Astrocyte (in vitro differentiated cells and primary cell): ENCODE data around the gene TANK. TPM values are rescaled to one million over a fixed set of nuclear protein-coding genes. Genes with fewer than 3 reads are reported as not detected.

Source experiments
- DNase-seq: peaks from one replicate; pipeline ENCODE4 v3.0.0-alpha.2; 2010; ENCODE audit warnings: low read depth
- FAIRE-seq: peaks from 2 replicates; lab custom pipeline; 2011; peaks lifted over from hg19 to GRCh38; lab: Jason Lieb, UNC
- H2AFZ ChIP-seq: 2 replicates; pipeline ENCODE4 v1.6.0; 2012; ENCODE audit warnings: low read depth, low read length, inconsistent platforms
- H3K27ac ChIP-seq: 2 replicates; pipeline ENCODE4 v1.5.1; 2011; ENCODE audit warnings: low read depth, low read length, inconsistent platforms
- H3K27me3 ChIP-seq: 2 replicates; pipeline ENCODE4 v1.6.0; 2011; ENCODE audit warnings: low read length, inconsistent platforms; ENCODE audit not compliant: insufficient read depth
- H3K36me3 ChIP-seq: 2 replicates; pipeline ENCODE4 v1.5.1; 2011; ENCODE audit warnings: low read length, inconsistent platforms; ENCODE audit not compliant: insufficient read depth
- H3K4me1 ChIP-seq: 2 replicates; pipeline ENCODE4 v1.5.1; 2011; ENCODE audit warnings: low read length, inconsistent platforms; ENCODE audit not compliant: insufficient read depth
- H3K4me2 ChIP-seq: 2 replicates; pipeline ENCODE4 v1.6.0; 2012; ENCODE audit warnings: low read length, inconsistent platforms
- H3K4me3 ChIP-seq: 2 replicates; pipeline ENCODE4 v1.5.1; 2011; ENCODE audit warnings: low read depth, mild to moderate bottlenecking, low read length, inconsistent platforms; ENCODE audit not compliant: insufficient read depth
- H3K79me2 ChIP-seq: 2 replicates; pipeline ENCODE4 v1.6.0; 2012; ENCODE audit warnings: mild to moderate bottlenecking, low read length, inconsistent platforms; ENCODE audit not compliant: insufficient read depth
- H3K9ac ChIP-seq: 2 replicates; pipeline ENCODE4 v1.6.0; 2012; ENCODE audit warnings: mild to moderate bottlenecking, low read length, inconsistent platforms
- H3K9me3 ChIP-seq: 2 replicates; pipeline ENCODE4 v1.5.1; 2012; ENCODE audit warnings: low read depth, mild to moderate bottlenecking, low read length, inconsistent platforms; ENCODE audit not compliant: insufficient read depth
- H4K20me1 ChIP-seq: 2 replicates; pipeline ENCODE4 v1.6.0; 2012; ENCODE audit warnings: low read length, inconsistent platforms; ENCODE audit not compliant: insufficient read depth
- H3K27ac Mint-ChIP-seq: one replicate; pipeline ENCODE4 v1.8.0; 2021; ENCODE audit warnings: mild to moderate bottlenecking, mixed read lengths; ENCODE audit not compliant: unreplicated experiment
- H3K27me3 Mint-ChIP-seq: one replicate; pipeline ENCODE4 v1.8.0; 2021; ENCODE audit warnings: low read depth, mixed read lengths; ENCODE audit not compliant: unreplicated experiment
- H3K36me3 Mint-ChIP-seq: one replicate; pipeline ENCODE4 v1.8.0; 2021; ENCODE audit warnings: low read depth, mixed read lengths; ENCODE audit not compliant: unreplicated experiment
- H3K4me1 Mint-ChIP-seq: one replicate; pipeline ENCODE4 v1.8.0; 2021; ENCODE audit warnings: low read depth, mixed read lengths; ENCODE audit not compliant: unreplicated experiment
- H3K4me3 Mint-ChIP-seq: one replicate; pipeline ENCODE4 v1.8.0; 2021; ENCODE audit warnings: mild to moderate bottlenecking, moderate library complexity, mixed read lengths; ENCODE audit not compliant: unreplicated experiment
- H3K9me3 Mint-ChIP-seq: one replicate; pipeline ENCODE4 v1.8.0; 2021; ENCODE audit warnings: mild to moderate bottlenecking, mixed read lengths; ENCODE audit not compliant: unreplicated experiment
- EZH2 ChIP-seq: IDR thresholded peaks from 2 replicates; pipeline ENCODE4 v1.6.1; 2012; ENCODE audit warnings: mild to moderate bottlenecking, low read length, inconsistent platforms; ENCODE audit not compliant: insufficient read depth
- total RNA-seq: library from RNA; stranded (reverse); gene quantifications from 2 replicates; pipeline ENCODE4 v1.2.1, GENCODE V29; 2021
- TF ChIP-seq, protein P1 (sequence below): IDR thresholded peaks from 2 replicates; pipeline ENCODE4 v1.5.1; 2011; ENCODE audit warnings: low read depth, mild to moderate bottlenecking, inconsistent platforms, low read length, moderate library complexity; ENCODE audit not compliant: insufficient read depth

TANK gene
- total RNA-seq, 1 donor from 2014 or later: 55.7 TPM

DNA sequence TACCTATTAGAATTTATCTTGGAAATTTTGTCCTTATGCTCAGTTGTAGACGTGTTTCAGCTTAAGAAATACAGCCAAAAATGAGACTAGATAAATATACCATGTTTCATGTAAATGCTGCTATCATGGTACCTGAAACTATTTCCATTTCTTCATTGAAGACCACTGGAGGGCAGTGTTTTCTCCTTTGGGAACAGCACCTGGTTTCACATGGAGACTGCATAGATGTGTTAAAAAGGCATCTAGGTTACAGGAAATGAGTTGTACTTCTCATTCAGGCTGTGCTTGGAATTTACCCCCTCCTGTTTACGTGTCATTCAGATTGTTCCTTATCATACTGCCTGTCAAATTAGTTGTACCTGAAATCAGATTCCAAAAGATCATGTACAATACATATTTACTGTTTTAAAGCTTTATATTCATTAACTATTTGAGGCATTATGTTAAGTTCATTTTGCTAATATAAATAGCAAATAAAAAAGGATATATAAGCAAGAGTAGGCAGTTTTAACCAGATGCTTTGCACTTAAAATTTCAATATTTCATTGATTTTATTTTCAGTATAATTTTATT is 90.7 kb downstream of the TANK start:
- Histone ChIP-seq H3K9me3 (no peaks in the 10 kb centered on the region), H3K36me3 (no peaks in the 10 kb centered on the region), H3K79me2 (no peaks in the 10 kb centered on the region), H3K27me3 (peaks cover 21% of the 10 kb centered on the region), H3K27ac (no peak overlapping the region), H3K9ac (no peak overlapping the region), H3K4me2 (no peak overlapping the region), H2AFZ (no peak overlapping the region), H4K20me1 (no peaks in the 10 kb centered on the region), H3K4me3 (no peak overlapping the region), H3K4me1 (no peaks in the 10 kb centered on the region)
- DNase-seq (peak; percentile 36), FAIRE-seq (no peak)
- Mint-ChIP-seq H3K27me3 (peaks cover 2% of the 10 kb centered on the region), H3K9me3 (no peaks in the 10 kb centered on the region), H3K27ac (no peak overlapping the region), H3K4me3 (no peak overlapping the region), H3K36me3 (no peaks in the 10 kb centered on the region), H3K4me1 (peaks cover 2% of the 10 kb centered on the region)
- TF ChIP-seq, protein P1, sequence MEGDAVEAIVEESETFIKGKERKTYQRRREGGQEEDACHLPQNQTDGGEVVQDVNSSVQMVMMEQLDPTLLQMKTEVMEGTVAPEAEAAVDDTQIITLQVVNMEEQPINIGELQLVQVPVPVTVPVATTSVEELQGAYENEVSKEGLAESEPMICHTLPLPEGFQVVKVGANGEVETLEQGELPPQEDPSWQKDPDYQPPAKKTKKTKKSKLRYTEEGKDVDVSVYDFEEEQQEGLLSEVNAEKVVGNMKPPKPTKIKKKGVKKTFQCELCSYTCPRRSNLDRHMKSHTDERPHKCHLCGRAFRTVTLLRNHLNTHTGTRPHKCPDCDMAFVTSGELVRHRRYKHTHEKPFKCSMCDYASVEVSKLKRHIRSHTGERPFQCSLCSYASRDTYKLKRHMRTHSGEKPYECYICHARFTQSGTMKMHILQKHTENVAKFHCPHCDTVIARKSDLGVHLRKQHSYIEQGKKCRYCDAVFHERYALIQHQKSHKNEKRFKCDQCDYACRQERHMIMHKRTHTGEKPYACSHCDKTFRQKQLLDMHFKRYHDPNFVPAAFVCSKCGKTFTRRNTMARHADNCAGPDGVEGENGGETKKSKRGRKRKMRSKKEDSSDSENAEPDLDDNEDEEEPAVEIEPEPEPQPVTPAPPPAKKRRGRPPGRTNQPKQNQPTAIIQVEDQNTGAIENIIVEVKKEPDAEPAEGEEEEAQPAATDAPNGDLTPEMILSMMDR: peak; percentile 80
- no peak for TF ChIP-seq EZH2

DNA sequence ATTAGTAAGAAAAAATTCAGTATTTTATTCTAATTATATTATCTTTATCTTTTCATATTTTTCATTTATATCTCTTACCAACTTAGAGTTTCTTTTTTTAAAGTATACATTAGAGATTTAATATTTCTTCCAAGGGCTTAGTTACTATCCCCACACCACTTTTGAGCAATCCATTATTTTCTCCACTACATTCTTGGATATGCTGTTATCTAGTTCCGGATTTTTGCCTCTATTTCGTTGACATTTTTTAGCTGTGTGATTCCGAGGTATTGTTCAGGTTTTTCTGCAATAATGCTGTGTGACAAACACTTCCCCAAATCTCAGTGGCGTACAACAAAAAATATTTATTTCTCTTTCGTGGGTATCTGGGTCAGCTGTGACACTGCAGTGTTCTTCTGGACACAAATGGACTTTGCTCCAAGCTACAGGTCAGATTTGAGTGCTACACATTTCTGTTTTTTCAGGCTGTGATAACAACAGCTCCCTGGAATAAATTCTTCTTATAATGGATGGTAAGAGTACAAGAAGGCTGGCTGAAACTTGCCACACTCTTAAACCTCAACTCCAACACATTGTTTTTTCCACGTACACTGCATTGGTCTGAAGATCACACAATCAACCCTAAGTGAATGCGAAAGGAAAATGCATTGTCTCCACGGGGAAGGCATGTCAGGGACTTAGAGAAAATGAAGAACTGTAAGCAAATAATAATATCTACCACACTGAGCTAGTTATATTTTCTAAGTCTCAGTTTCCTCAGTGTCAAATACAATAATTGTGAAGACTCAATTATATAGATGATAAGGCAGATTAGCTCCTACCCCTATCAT is 97.1 kb downstream of the TANK start:
- Mint-ChIP-seq H3K27ac (no peak overlapping the region), H3K27me3 (no peaks in the 10 kb centered on the region), H3K4me1 (no peaks in the 10 kb centered on the region), H3K36me3 (no peaks in the 10 kb centered on the region), H3K4me3 (no peak overlapping the region), H3K9me3 (no peaks in the 10 kb centered on the region)
- Histone ChIP-seq H3K27ac (no peak overlapping the region), H3K4me1 (no peaks in the 10 kb centered on the region), H3K9me3 (no peaks in the 10 kb centered on the region), H4K20me1 (no peaks in the 10 kb centered on the region), H3K27me3 (no peaks in the 10 kb centered on the region), H3K4me2 (no peak overlapping the region), H3K4me3 (no peak overlapping the region), H3K9ac (no peak overlapping the region), H2AFZ (no peak overlapping the region), H3K79me2 (no peaks in the 10 kb centered on the region), H3K36me3 (no peaks in the 10 kb centered on the region)
- TF ChIP-seq, protein P1: no peak
- no peak for TF ChIP-seq EZH2
- FAIRE-seq: no peak
- no peak for DNase-seq

DNA sequence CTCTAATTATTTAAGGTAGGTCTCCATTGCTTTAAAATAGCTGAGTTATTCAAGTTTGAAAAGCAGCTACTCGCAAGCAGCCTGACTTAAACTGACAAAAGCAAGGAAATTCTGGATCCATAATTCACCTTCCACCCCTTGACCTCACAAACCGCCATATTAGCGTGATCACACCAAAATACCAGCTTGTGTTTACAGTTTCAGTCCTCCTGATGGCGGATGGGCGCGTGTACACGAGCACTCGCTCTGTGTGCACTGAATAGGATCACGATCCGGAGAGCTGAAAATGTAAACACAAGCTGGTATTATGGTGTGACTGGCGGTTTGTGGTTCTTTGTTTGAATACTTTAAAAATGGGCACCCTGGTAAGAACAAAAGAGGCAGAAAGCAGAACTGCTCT is 105.6 kb downstream of the TANK start:
- Histone ChIP-seq H3K27me3 (no peaks in the 10 kb centered on the region), H2AFZ (no peak overlapping the region), H3K4me3 (no peak overlapping the region), H3K79me2 (no peaks in the 10 kb centered on the region), H3K4me2 (no peak overlapping the region), H3K4me1 (no peaks in the 10 kb centered on the region), H3K36me3 (no peaks in the 10 kb centered on the region), H3K27ac (no peak overlapping the region), H4K20me1 (no peaks in the 10 kb centered on the region), H3K9ac (no peak overlapping the region), H3K9me3 (no peaks in the 10 kb centered on the region)
- no peak for TF ChIP-seq EZH2
- TF ChIP-seq, protein P1: no peak
- Mint-ChIP-seq H3K36me3 (no peaks in the 10 kb centered on the region), H3K27ac (no peak overlapping the region), H3K4me1 (no peaks in the 10 kb centered on the region), H3K27me3 (no peaks in the 10 kb centered on the region), H3K9me3 (no peaks in the 10 kb centered on the region), H3K4me3 (no peak overlapping the region)
- DNase-seq: no peak
- no peak for FAIRE-seq
